ENCODE results near the gene KIAA0825.

GRCh38 chr5:94526706-94527105, 91.7 kb downstream of the KIAA0825 start:
- TF ChIP-seq EZH2 (IDR thresholded peaks at IDR 0.05; ENCODE audit: borderline replicate concordance, low read length) (no peak), CTCF (conservative IDR thresholded peaks at IDR 0.05 in 1 of 2, IDR thresholded peaks at IDR 0.05 in 1 of 2; ENCODE audit: extremely low read depth in 1 of 2, insufficient read depth in 1 of 2, low read depth in 1 of 2, low read length in 2 of 2) (no peak)
